ENCODE data around the gene CETP. TPM values are rescaled to one million over a fixed set of nuclear protein-coding genes. Genes with fewer than 3 reads are reported as not detected.
"Not testable (repeated sequence)": the region's sequence is repeated elsewhere in the genome, so short reads cannot be mapped to it uniquely, and the experiment has no call there.

Gene CETP
- total RNA-seq, 1 donor from 2014 or later = 1.1 TPM

- Histone ChIP-seq H3K27ac (peak overlapping the region; percentile 59), H3K4me1 (peaks cover 41% of the 10 kb centered on the region), H3K9me3 (no peaks in the 10 kb centered on the region), H3K36me3 (no peaks in the 10 kb centered on the region), H3K4me3 (no peak overlapping the region), H3K27me3 (ENCODE audit: low read depth) (no peaks in the 10 kb centered on the region)
- DNase-seq = peak; percentile 58
- no peak for ATAC-seq
- intact Hi-C loops (cut with DNase I) = no loop called here
- TF ChIP-seq CTCF (IDR thresholded peaks at IDR 0.05) = no peak
Observed at GRCh38 chr16:56985288-56985961, 23.7 kb downstream of the CETP start.

GRCh38 chr16:56985962-56986360 lies 24.2 kb downstream of the CETP start:
- TF ChIP-seq CTCF (IDR thresholded peaks at IDR 0.05) = no peak
- intact Hi-C loops (cut with DNase I) = no loop called here
- Histone ChIP-seq H3K9me3 (no peaks in the 10 kb centered on the region), H3K27ac (peak overlapping the region; percentile 59), H3K36me3 (no peaks in the 10 kb centered on the region), H3K4me1 (peaks cover 46% of the 10 kb centered on the region), H3K4me3 (no peak overlapping the region), H3K27me3 (ENCODE audit: low read depth) (no peaks in the 10 kb centered on the region)
- no peak for DNase-seq
- ATAC-seq = no peak

GRCh38 chr16:56986361-56986760 lies 24.6 kb downstream of the CETP start:
- no peak overlapping the region for H3K4me3 ChIP-seq
- DNase-seq (no peak), ATAC-seq (no peak)
- no peaks in the 10 kb centered on the region for H3K36me3 ChIP-seq
- peak overlapping the region; percentile 59 for H3K27ac ChIP-seq
- H3K9me3 ChIP-seq = no peaks in the 10 kb centered on the region
- no peak for TF ChIP-seq CTCF (IDR thresholded peaks at IDR 0.05)
- no peaks in the 10 kb centered on the region for H3K27me3 ChIP-seq (ENCODE audit: low read depth)
- intact Hi-C loops (cut with DNase I) = no loop called here
- H3K4me1 ChIP-seq = peaks cover 50% of the 10 kb centered on the region

- H3K27me3 ChIP-seq (ENCODE audit: low read depth); H3K36me3 ChIP-seq; ATAC-seq; H3K4me3 ChIP-seq; H3K27ac ChIP-seq; DNase-seq; H3K9me3 ChIP-seq; intact Hi-C loops (cut with DNase I): not testable (repeated sequence)
- H3K4me1 ChIP-seq = peaks cover 53% of the 10 kb centered on the region
Observed at GRCh38 chr16:56986908-56987307, 25.2 kb downstream of the CETP start.

GRCh38 chr16:56987692-56988091 lies 25.9 kb downstream of the CETP start:
- H3K27me3 ChIP-seq (ENCODE audit: low read depth) = no peaks in the 10 kb centered on the region
- no peaks in the 10 kb centered on the region for H3K36me3 ChIP-seq
- TF ChIP-seq CTCF (IDR thresholded peaks at IDR 0.05) = no peak
- intact Hi-C loops (cut with DNase I) = no loop called here
- no peak overlapping the region for H3K4me3 ChIP-seq
- H3K27ac ChIP-seq = peak overlapping the region; percentile 88
- peaks cover 53% of the 10 kb centered on the region for H3K4me1 ChIP-seq
- DNase-seq (no peak), ATAC-seq (no peak)
- no peaks in the 10 kb centered on the region for H3K9me3 ChIP-seq

- intact Hi-C loops (cut with DNase I) = no loop called here
- H3K27ac ChIP-seq = peak overlapping the region; percentile 88
- ATAC-seq (peak; percentile 2 to 5), DNase-seq (no peak)
- no peak for TF ChIP-seq CTCF (IDR thresholded peaks at IDR 0.05)
- no peaks in the 10 kb centered on the region for H3K27me3 ChIP-seq (ENCODE audit: low read depth)
- peaks cover 53% of the 10 kb centered on the region for H3K4me1 ChIP-seq
- H3K4me3 ChIP-seq = peak overlapping the region; percentile 79
- no peaks in the 10 kb centered on the region for H3K36me3 ChIP-seq
- H3K9me3 ChIP-seq = no peaks in the 10 kb centered on the region
Observed at GRCh38 chr16:56988161-56988947, 26.6 kb downstream of the CETP start.

Data from lower lobe of right lung (tissue), 2 donors.